ENCODE data around the gene RIIAD1. TPM values are rescaled to one million over a fixed set of nuclear protein-coding genes. Genes with fewer than 3 reads are reported as not detected.

The RIIAD1 gene
- not detected in 2 replicates for total RNA-seq

GRCh38 chr1:151720974-151721787 is at the start of gene RIIAD1:
TSS of gene RIIAD1 (plus strand) at chr1:151721522. CDS start at chr1:151721537, 15 bp downstream.

GRCh38 chr1:151716771-151717631 is 4.3 kb upstream of the RIIAD1 start, which contains the start of gene CELF3:
TSS of gene CELF3 (minus strand) at chr1:151716803. CDS start at chr1:151716020, 783 bp downstream.

GRCh38 chr1:151762941-151763921 is 41.9 kb downstream of the RIIAD1 start, which contains the start of gene MRPL9:
TSS of gene MRPL9 (minus strand) at chr1:151763496. CDS start at chr1:151763479, 17 bp downstream.

Other genes starting within 250 kb of the RIIAD1 start
- 3.4 and 4.6 TPM in 2 replicates for gene CGN, start 210.1 kb upstream of the RIIAD1 start, total RNA-seq
- 15.1 and 50.6 TPM in 2 replicates for gene TUFT1, start 181.2 kb upstream of the RIIAD1 start, total RNA-seq
- 18.8 and 19.0 TPM in 2 replicates for gene SNX27, start 109.5 kb upstream of the RIIAD1 start, total RNA-seq
- not detected in 2 replicates for gene CELF3, start 4.7 kb upstream of the RIIAD1 start, total RNA-seq
- gene MRPL9, start 42.0 kb downstream of the RIIAD1 start, total RNA-seq, result 69.9 and 101 TPM in 2 replicates
- 5.1 and 7.7 TPM in 2 replicates for gene TDRKH, start 69.0 kb downstream of the RIIAD1 start, total RNA-seq
- gene LINGO4, start 83.9 kb downstream of the RIIAD1 start, total RNA-seq, result not detected in 2 replicates
- gene RORC, start 110.3 kb downstream of the RIIAD1 start, total RNA-seq, result 0.48 and 1.9 TPM in 2 replicates
- gene C2CD4D, start 118.3 kb downstream of the RIIAD1 start, total RNA-seq, result under 0.01 TPM in 1 of 2 replicates, not detected in the other
- not detected in 2 replicates for gene THEM5, start 132.2 kb downstream of the RIIAD1 start, total RNA-seq
- gene THEM4, start 188.0 kb downstream of the RIIAD1 start, total RNA-seq, result 4.6 and 9.8 TPM in 2 replicates

Measured in tracheal epithelial cell (primary cell).